GM18858 (cell line): ENCODE measurements around the gene CFAP74.

Experiments
- ATAC-seq: cut with Tn5 transposase; IDR thresholded peaks from one replicate; pipeline ENCODE4 v1.9.1; 2021; ENCODE audit not compliant: unreplicated experiment

Gene CFAP74

GRCh38 chr1:2042830-2043773 is 39.5 kb upstream of the CFAP74 start:
- ATAC-seq = no peak

- no peak for ATAC-seq
Observed at GRCh38 chr1:2041887-2042286, 38.3 kb upstream of the CFAP74 start.

GRCh38 chr1:2041305-2041704 is 37.7 kb upstream of the CFAP74 start:
- ATAC-seq = no peak

GRCh38 chr1:2039251-2039650 is 35.7 kb upstream of the CFAP74 start:
- no peak for ATAC-seq

GRCh38 chr1:2038229-2038628 is 34.6 kb upstream of the CFAP74 start:
- no peak for ATAC-seq

GRCh38 chr1:2037314-2037979 is 33.9 kb upstream of the CFAP74 start:
- ATAC-seq = no peak

- no peak for ATAC-seq
Observed at GRCh38 chr1:2036287-2036686, 32.7 kb upstream of the CFAP74 start.

- ATAC-seq = no peak
Observed at GRCh38 chr1:2033165-2033564, 29.6 kb upstream of the CFAP74 start.

- ATAC-seq = no peak
Observed at GRCh38 chr1:2032737-2033136, 29.2 kb upstream of the CFAP74 start.

GRCh38 chr1:2031546-2032540 is 28.3 kb upstream of the CFAP74 start:
- ATAC-seq = no peak

- ATAC-seq = no peak
Observed at GRCh38 chr1:2030076-2030871, 26.7 kb upstream of the CFAP74 start.

GRCh38 chr1:2029561-2029960 is 26.0 kb upstream of the CFAP74 start:
- no peak for ATAC-seq

GRCh38 chr1:2028870-2029560 is 25.4 kb upstream of the CFAP74 start:
- no peak for ATAC-seq

GRCh38 chr1:2027961-2028583 is 24.5 kb upstream of the CFAP74 start:
- no peak for ATAC-seq

- no peak for ATAC-seq
Observed at GRCh38 chr1:2025491-2025981, 21.9 kb upstream of the CFAP74 start.

- no peak for ATAC-seq
Observed at GRCh38 chr1:2024887-2025286, 21.3 kb upstream of the CFAP74 start.

- no peak for ATAC-seq
Observed at GRCh38 chr1:2024451-2024850, 20.9 kb upstream of the CFAP74 start.

- no peak for ATAC-seq
Observed at GRCh38 chr1:2023187-2023586, 19.6 kb upstream of the CFAP74 start.
